GM12872 (cell line): ENCODE results near the gene PATJ.
A peak's percentile ranks its signal among the peaks of the same experiment; 100 is the strongest.

ENCODE experiments used
- CTCF ChIP-seq: IDR thresholded peaks from 3 replicates; pipeline ENCODE4 v1.5.1; 2011; ENCODE audit warnings: low read depth, mild to moderate bottlenecking, low read length, moderate library complexity; ENCODE audit not compliant: insufficient read depth

PATJ gene

GRCh38 chr1:62175568-62176179, 433.4 kb downstream of the PATJ start:
- peak; percentile 64; the same call in 2 of the 3 replicates for TF ChIP-seq CTCF

DNA sequence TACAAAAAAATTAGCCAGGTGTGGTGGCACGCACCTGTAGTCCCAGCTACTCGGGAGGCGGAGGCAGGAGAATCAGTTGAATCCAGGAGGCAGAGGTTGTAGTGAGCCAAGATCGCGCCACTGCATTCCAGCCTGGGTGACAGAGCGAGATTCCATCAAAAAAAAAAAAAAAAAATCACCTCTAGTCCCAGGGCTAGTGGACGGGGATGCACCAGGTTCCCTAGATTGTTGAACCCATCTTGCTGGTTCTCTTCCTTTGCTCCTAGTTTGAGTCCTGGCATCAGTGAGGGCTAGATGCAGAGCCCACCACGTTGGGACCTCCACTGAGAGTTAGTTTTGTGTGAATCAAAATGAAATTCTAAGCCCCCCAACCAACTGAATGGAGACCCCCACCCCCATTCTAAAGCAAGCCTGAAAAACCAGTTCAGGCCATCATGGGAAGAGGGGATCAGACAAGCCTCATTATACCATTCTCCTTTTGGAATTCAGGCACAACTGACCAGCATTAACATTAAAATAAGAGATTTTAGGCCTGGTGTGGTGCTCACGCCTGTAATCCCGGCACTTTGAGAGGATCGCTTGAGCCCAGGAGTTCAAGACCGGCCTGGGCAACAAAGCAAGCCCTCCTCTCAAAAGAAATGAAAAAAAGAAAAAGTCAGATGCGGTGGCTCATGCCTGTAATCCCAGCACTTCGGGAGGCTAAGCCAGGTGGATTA, 434.5 kb downstream of the PATJ start:
- no peak for TF ChIP-seq CTCF

DNA sequence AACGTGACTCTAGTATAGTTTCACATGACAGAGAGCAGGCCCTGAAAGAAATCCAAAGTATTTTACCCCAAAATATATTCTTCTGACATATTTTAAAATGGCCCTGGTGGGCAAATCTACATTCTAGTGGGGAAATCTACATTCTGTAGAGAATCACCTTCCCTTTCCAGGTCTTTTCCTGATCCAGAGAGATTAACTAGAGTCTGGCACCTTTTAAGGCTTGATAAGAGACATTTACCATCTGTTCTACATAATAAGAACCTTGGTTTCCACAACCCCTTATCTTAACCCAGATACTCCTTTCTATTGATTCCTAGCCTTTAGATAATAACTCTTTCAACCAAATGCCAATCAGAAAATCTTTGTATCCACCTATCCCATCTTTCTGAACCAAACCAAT, 435.3 kb downstream of the PATJ start:
- no peak for TF ChIP-seq CTCF

- TF ChIP-seq CTCF, result no peak
Measured at GRCh38 chr1:62178372-62178771, 436.1 kb downstream of the PATJ start.

DNA sequence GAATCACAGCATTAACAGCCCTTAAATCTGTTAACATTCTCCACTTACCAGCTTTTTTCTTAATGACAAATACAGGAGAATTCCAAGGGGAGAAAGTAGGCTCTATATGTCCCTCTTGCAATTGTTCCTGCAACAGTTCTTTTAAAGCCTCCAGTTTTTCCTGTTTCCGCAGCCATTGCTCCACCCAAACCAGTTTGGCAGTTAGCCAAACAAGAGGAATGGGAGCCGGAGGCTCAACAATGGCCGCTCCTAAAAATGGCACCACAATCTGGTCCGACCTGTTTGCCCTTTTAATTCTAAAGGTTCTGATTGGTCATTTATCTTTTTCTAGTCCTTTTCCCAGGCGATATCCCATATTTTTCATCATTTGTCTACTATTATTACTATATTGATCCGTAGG, 438.4 kb downstream of the PATJ start:
- no peak for TF ChIP-seq CTCF

DNA sequence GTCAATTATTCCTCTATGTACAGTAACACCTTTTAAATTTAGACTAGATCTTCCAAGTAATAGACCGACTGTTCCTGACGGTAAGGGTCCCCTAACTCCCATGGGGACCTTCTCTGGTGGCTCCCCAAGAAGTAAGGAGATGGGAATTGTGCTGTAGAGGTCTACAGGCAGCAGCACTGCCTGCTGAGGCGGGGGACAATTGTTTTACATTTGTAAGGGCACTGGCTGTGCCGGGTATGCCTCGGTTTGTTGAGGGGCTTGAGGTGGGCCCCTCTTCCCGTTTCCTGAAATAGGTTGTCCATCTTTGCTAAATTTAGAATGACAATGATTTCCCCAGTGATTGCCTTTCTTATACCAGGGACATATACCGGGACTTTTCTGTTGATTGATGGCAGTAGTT, 439.3 kb downstream of the PATJ start:
- no peak for TF ChIP-seq CTCF

DNA sequence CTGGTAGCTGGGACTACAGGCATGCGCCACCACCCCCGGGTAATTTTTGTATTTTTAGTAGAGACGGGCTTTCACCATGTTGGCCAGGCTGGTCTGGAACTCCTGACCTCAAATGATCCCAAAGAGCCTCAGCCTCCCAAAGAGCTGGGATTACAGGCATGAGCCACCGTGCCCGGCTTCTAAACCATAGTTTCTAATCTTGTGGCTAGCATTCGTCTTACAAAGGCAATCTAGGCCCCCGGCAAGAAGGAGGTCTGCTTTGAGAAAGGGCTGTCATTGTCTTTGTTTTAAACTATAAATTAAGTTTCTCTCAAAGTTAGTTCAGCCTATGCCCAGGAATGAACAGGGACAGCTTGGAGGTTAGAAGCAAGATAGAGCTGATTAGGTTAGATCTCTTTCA, 442.1 kb downstream of the PATJ start:
- no peak for TF ChIP-seq CTCF
